DND-41 (cell line): ENCODE measurements around the gene ENTPD6.

ENCODE experiments used
- ATAC-seq: fragments of 200-7000 bp; cut with Tn5 transposase; 3 replicates; pipeline ENCODE4 v1.9.1; 2021; ENCODE audit warnings: low read depth; ENCODE audit not compliant: insufficient read depth
- DNase-seq: peaks from one replicate; pipeline ENCODE4 v3.0.0-alpha.2; 2020
- H2AFZ ChIP-seq: 2 replicates; pipeline ENCODE4 v1.6.0; 2012; ENCODE audit warnings: low read depth, low read length
- H3K27ac ChIP-seq: 2 replicates; pipeline ENCODE4 v1.5.1; 2012; ENCODE audit warnings: low read length, inconsistent platforms
- H3K27me3 ChIP-seq: fragments of 200-600 bp; sonication (generic); 2 replicates; pipeline ENCODE4 v1.6.0; 2012; ENCODE audit warnings: low read length, mild to moderate bottlenecking, inconsistent platforms; ENCODE audit not compliant: insufficient read depth, poor library complexity
- H3K36me3 ChIP-seq: 2 replicates; pipeline ENCODE4 v1.5.1; 2012; ENCODE audit warnings: low read length, inconsistent platforms; ENCODE audit not compliant: insufficient read depth
- H3K4me1 ChIP-seq: 2 replicates; pipeline ENCODE4 v1.5.1; 2012; ENCODE audit warnings: mild to moderate bottlenecking, low read length; ENCODE audit not compliant: insufficient read depth
- H3K4me2 ChIP-seq: 2 replicates; pipeline ENCODE4 v1.6.0; 2012; ENCODE audit warnings: mild to moderate bottlenecking, moderate library complexity, low read length, inconsistent platforms; ENCODE audit not compliant: insufficient read depth
- H3K4me3 ChIP-seq, 2 experiments: fragments of 200-600 bp in 1 of 2; shearing (Covaris generic) in 1 of 2; 2 replicates each; pipeline ENCODE4 v1.5.1; 2012 to 2016; ENCODE audit warnings: inconsistent platforms in 2 of 2, low read length in 2 of 2, mild to moderate bottlenecking in 2 of 2, low read depth in 1 of 2, moderate library complexity in 1 of 2
- H3K79me2 ChIP-seq: 2 replicates; pipeline ENCODE4 v1.6.0; 2012; ENCODE audit warnings: low read length, inconsistent platforms; ENCODE audit not compliant: insufficient read depth
- H3K9ac ChIP-seq: 2 replicates; pipeline ENCODE4 v1.6.0; 2012; ENCODE audit warnings: low read depth, mild to moderate bottlenecking, inconsistent platforms, low read length, moderate library complexity
- H3K9me3 ChIP-seq: 2 replicates; pipeline ENCODE4 v1.5.1; 2012; ENCODE audit warnings: low read length, moderate library complexity, mild to moderate bottlenecking, inconsistent platforms; ENCODE audit not compliant: insufficient read depth, severe bottlenecking
- H4K20me1 ChIP-seq: 2 replicates; pipeline ENCODE4 v1.6.0; 2012; ENCODE audit warnings: low read length; ENCODE audit not compliant: insufficient read depth
- EZH2 ChIP-seq: IDR thresholded peaks from 3 replicates; pipeline ENCODE4 v1.6.1; 2012; ENCODE audit warnings: borderline replicate concordance, low read depth, mild to moderate bottlenecking, moderate library complexity, low read length, inconsistent platforms; ENCODE audit not compliant: severe bottlenecking
- TF ChIP-seq, protein P1 (sequence below): IDR thresholded peaks from 2 replicates; pipeline ENCODE4 v1.5.1; 2012; ENCODE audit warnings: borderline replicate concordance, low read length, moderate library complexity, mild to moderate bottlenecking; ENCODE audit not compliant: poor library complexity, severe bottlenecking; ENCODE audit errors: extremely low read depth

ENTPD6 gene

DNA sequence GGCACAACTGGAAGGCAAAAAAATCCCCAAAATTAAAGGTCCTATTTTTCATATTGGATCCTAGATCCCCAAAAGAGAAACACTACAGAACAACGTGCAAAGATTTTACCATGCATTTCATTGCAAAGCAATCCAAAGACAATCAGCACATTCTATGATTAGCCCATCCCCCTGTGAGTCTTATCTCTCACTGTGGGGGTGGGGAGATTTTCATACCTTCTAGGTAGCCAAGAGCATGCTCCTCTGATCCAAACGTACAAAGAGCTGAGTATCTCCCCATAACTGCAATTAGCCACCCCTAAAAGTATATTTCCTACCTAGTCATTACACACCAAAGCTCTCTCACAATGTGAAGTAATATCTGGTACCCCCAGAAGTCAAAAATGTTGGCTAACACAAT lies 22.2 kb upstream of the ENTPD6 start:
- ATAC-seq (no peak), DNase-seq (no peak)
- Histone ChIP-seq H3K79me2 (no peaks in the 10 kb centered on the region), H3K9me3 (no peaks in the 10 kb centered on the region), H3K36me3 (no peaks in the 10 kb centered on the region), H3K4me2 (no peak overlapping the region), H3K27ac (no peak overlapping the region), H2AFZ (no peak overlapping the region), H3K4me1 (no peaks in the 10 kb centered on the region), H4K20me1 (no peaks in the 10 kb centered on the region), H3K27me3 (no peaks in the 10 kb centered on the region), H3K4me3 (no peak overlapping the region), H3K9ac (no peak overlapping the region)
- TF ChIP-seq EZH2, result no peak
- TF ChIP-seq, protein P1, sequence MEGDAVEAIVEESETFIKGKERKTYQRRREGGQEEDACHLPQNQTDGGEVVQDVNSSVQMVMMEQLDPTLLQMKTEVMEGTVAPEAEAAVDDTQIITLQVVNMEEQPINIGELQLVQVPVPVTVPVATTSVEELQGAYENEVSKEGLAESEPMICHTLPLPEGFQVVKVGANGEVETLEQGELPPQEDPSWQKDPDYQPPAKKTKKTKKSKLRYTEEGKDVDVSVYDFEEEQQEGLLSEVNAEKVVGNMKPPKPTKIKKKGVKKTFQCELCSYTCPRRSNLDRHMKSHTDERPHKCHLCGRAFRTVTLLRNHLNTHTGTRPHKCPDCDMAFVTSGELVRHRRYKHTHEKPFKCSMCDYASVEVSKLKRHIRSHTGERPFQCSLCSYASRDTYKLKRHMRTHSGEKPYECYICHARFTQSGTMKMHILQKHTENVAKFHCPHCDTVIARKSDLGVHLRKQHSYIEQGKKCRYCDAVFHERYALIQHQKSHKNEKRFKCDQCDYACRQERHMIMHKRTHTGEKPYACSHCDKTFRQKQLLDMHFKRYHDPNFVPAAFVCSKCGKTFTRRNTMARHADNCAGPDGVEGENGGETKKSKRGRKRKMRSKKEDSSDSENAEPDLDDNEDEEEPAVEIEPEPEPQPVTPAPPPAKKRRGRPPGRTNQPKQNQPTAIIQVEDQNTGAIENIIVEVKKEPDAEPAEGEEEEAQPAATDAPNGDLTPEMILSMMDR, result no peak

DNA sequence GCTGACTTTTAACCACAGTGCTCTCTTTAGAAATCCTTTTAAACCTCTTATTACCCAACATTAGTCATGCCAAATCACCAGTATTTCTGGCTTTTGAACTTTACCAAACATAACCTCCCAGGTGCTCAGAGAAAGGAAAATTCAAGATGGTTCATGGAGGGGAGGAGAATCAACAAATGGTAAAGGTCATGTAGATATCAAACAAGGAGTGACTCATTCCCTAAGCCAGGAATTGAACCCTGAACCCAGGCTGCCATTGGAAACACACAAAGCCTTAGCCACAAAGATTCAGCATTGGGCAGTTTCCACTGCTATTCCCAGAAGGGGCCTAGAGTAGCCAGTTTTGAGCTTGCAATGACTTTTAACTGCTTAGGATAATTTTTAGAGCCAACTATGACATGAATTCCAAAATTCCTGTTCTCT lies 21.6 kb upstream of the ENTPD6 start:
- Histone ChIP-seq H3K79me2 (no peaks in the 10 kb centered on the region), H4K20me1 (no peaks in the 10 kb centered on the region), H3K36me3 (no peaks in the 10 kb centered on the region), H3K4me1 (no peaks in the 10 kb centered on the region), H3K4me2 (no peak overlapping the region), H3K27ac (no peak overlapping the region), H3K9ac (no peak overlapping the region), H3K4me3 (no peak overlapping the region), H3K27me3 (no peaks in the 10 kb centered on the region), H3K9me3 (no peaks in the 10 kb centered on the region), H2AFZ (no peak overlapping the region)
- DNase-seq, result no peak
- TF ChIP-seq, protein P1, result no peak
- TF ChIP-seq EZH2, result no peak
- no peak for ATAC-seq

DNA sequence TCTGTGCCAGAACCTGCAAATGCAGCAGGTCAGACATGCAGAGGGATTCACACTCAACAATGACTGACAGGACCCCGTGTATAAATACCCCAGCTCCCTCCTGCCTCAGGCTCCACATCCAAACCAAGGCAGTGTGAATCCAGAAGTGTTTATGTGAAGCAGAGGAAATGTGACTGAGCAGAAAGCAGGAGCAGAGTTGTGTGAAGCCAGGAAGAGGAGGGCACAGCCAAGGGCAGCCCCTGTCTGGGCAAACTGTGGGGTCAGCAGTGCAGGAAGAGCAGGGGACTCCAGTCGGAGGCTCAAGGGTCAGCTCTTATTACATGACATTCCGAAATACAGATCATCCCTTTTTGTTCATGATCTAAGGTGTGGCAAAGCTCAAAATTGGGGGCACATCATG lies 19.3 kb upstream of the ENTPD6 start:
- H3K9ac ChIP-seq, result no peak overlapping the region
- no peaks in the 10 kb centered on the region for H3K4me1 ChIP-seq
- no peak overlapping the region for H2AFZ ChIP-seq
- no peak for TF ChIP-seq EZH2
- TF ChIP-seq, protein P1, result no peak
- no peaks in the 10 kb centered on the region for H4K20me1 ChIP-seq
- H3K9me3 ChIP-seq, result no peaks in the 10 kb centered on the region
- DNase-seq, result no peak
- H3K27ac ChIP-seq, result no peak overlapping the region
- no peak overlapping the region for H3K4me2 ChIP-seq
- no peaks in the 10 kb centered on the region for H3K36me3 ChIP-seq
- no peak overlapping the region for H3K4me3 ChIP-seq
- H3K79me2 ChIP-seq, result no peaks in the 10 kb centered on the region
- no peaks in the 10 kb centered on the region for H3K27me3 ChIP-seq
- ATAC-seq, result no peak

DNA sequence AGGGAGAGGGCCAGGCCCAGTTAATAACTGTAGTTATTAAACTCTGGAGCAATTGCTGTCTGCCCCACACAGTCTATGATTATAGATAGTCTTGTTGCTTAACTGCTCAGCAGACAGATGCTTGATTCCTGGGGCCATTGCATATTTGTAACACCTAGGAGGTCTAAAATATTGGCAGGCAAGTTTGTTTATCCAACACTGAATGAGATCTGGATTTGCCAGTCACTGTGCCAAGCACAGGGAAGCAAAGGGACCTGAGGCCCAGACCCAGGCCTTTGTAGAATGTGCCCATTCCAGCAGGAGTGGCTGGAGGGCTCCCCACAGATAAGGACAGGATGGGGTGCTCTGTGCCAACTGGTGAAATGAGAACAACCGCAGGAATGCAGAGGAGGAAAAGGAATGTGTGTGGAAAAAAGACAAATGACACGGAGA lies 17.6 kb upstream of the ENTPD6 start:
- ATAC-seq, result no peak
- H3K4me1 ChIP-seq, result no peaks in the 10 kb centered on the region; the same call in 1 of the 2 replicates
- H3K27ac ChIP-seq, result no peak overlapping the region
- no peaks in the 10 kb centered on the region for H3K27me3 ChIP-seq
- H3K4me2 ChIP-seq, result no peak overlapping the region
- no peak overlapping the region for H3K9ac ChIP-seq
- no peaks in the 10 kb centered on the region for H3K9me3 ChIP-seq
- H3K36me3 ChIP-seq, result no peaks in the 10 kb centered on the region
- H3K4me3 ChIP-seq, result no peak overlapping the region
- no peak for DNase-seq
- H4K20me1 ChIP-seq, result no peaks in the 10 kb centered on the region
- no peak for TF ChIP-seq EZH2
- TF ChIP-seq, protein P1, result no peak
- H2AFZ ChIP-seq, result no peak overlapping the region
- H3K79me2 ChIP-seq, result no peaks in the 10 kb centered on the region
